GM23338 (cell line): Measurements from ENCODE around the gene FGFR2.

Experiments used
- CTCF ChIP-seq, 2 experiments: fragments of 200-600 bp in 1 of 2; sonication (generic) in 1 of 2; conservative IDR thresholded peaks; 2 replicates each; pipeline versions ENCODE4 v1.5.1 to v1.6.1; 2016 to 2017; ENCODE audit warnings: antibody characterized with exemption in 2 of 2, low read depth in 2 of 2, mild to moderate bottlenecking in 2 of 2, moderate library complexity in 1 of 2
- POLR2AphosphoS5 ChIP-seq: IDR thresholded peaks from 2 replicates; pipeline ENCODE4 v1.6.1; 2016; ENCODE audit warnings: antibody characterized with exemption, low read depth

GRCh38 chr10:121527690-121528089 lies 70.6 kb downstream of the FGFR2 start:
- TF ChIP-seq CTCF (conservative IDR thresholded peaks at IDR 0.05; ENCODE audit: low read depth in 2 of 2): no peak
- no peak for TF ChIP-seq POLR2AphosphoS5
